Measurements from ENCODE around the gene KRT7. TPM values are rescaled to one million over a fixed set of nuclear protein-coding genes. Genes with fewer than 3 reads are reported as not detected.
A peak's percentile ranks its signal among the peaks of the same experiment; 100 is the strongest.

KRT7 gene
- total and polyA plus RNA-seq, 2 donors = 2.8 to 34.7 TPM

DNA sequence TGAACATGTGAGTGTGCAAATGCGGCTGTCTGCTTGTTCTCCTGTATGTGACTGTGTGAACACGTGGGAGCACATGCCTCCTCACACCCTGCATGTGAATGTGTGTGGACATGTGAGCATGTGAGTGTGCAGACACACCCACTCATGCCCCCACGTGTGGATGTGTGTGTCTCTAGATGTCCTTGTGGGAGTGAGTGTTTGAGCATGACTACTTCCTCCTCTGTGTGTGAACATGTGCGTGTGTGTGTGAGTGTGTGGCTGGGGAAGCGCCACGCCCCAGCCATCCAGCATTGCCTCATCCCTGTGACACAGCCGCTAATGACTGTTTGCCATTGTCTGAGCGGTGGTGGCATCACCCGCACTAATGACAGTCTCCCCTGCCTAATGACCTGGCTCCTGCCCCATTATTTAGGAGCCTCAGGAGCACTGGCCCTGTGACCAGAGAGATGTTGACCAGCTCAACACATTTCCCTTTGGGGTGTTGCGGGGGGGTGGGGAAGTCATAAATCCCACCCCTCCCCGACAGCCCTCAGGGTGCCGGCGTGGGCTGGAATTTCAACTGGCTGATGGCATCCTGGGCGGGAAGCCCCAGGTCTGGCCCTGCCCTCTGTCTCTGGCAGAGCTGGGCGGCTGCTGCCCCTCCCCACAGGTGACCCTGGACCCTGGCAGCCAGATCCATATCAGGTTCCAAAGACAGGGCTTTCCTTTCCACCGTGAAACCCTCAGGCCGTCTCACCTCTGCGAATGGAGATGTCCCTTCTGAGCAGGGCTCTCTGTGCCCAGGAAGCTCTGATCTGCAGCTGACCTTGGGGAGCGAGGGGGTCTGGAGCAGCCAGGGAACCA is 29.7 kb upstream of the KRT7 start:
- Histone ChIP-seq H3K4me1 (ENCODE audit: control insufficient read depth in 2 of 2, insufficient read depth in 2 of 2, low read length in 2 of 2) (peaks cover 0 to 3% of the 10 kb centered on the region in 2 donors), H3K27ac (ENCODE audit: low read depth in 1 of 2, low read length in 1 of 2) (no peak overlapping the region)
- 46% methylated on average over 19 of the region's 19 CpGs for WGBS

DNA sequence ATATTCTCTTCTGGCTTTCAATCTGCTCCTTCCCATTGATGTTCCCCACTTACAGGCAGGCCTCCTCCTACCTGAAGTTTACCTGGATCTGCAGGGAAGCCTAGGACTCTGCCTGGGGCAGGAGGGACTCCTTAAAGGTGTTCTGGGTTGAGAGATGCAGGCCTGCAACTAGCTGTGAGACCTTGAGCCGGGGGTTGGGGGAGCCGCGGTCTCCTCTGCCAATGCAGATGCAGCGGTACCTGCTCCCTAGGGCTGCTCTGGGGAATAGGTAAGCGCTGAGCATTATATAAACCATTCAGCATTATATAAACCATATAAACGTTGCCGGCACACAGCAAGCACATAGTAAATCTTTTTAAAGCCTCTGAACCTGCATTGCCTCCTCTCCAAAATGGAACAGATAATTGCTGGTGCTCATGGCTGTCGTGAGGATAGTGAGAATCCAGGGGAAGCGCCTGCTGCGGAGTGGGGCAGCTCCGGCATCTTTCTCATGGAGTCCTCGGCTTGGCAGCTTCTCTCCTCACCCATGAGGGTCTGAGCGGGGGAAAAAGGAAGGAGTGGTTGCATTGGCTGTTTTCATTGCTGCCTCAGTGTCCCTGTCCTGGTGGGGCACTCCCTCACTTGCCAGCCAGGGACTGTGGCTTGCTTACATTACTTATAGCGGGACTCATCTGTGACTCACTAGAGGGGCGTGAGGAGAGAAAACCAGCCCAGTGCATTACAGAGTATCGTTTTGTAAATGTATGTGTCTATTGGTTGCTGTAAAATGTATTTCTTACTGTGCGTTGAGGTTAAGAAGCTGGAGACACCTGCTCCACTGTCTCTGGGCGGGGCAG is 28.7 kb upstream of the KRT7 start:
- no peaks in the 10 kb centered on the region for H3K9me3 ChIP-seq (ENCODE audit: control insufficient read depth in 2 of 2, insufficient read depth in 1 of 2, low read length in 1 of 2)
- H3K4me1 ChIP-seq (ENCODE audit: control insufficient read depth in 2 of 2, insufficient read depth in 2 of 2, low read length in 2 of 2) = peaks cover 0 to 3% of the 10 kb centered on the region in 2 donors
- DNase-seq (ENCODE audit: low read depth in 6 of 9, low spot score in 9 of 9) = no peak
- peaks cover 0 to 36% of the 10 kb centered on the region in 2 donors for H3K27me3 ChIP-seq (ENCODE audit: control insufficient read depth in 2 of 2, insufficient read depth in 1 of 2, low read length in 1 of 2)
- H3K27ac ChIP-seq (ENCODE audit: low read depth in 1 of 2, low read length in 1 of 2) = no peak overlapping the region
- no peaks in the 10 kb centered on the region for H3K36me3 ChIP-seq (ENCODE audit: control insufficient read depth in 2 of 2, insufficient read depth in 2 of 2, low read length in 1 of 2)
- 93% methylated on average over 18 of the region's 18 CpGs for WGBS
- no peak overlapping the region for H3K4me3 ChIP-seq (ENCODE audit: low read length in 2 of 2)

More for the DNA sequence above, 29.7 kb upstream of the KRT7 start:
- H3K36me3 ChIP-seq (ENCODE audit: control insufficient read depth in 2 of 2, insufficient read depth in 2 of 2, low read length in 1 of 2) = no peaks in the 10 kb centered on the region
- H3K4me3 ChIP-seq (ENCODE audit: low read length in 2 of 2) = no peak overlapping the region
- H3K27me3 ChIP-seq (ENCODE audit: control insufficient read depth in 2 of 2, insufficient read depth in 1 of 2, low read length in 1 of 2) = peaks cover 0 to 32% of the 10 kb centered on the region in 2 donors
- no peaks in the 10 kb centered on the region for H3K9me3 ChIP-seq (ENCODE audit: control insufficient read depth in 2 of 2, insufficient read depth in 1 of 2, low read length in 1 of 2)
- peak in 2 of 9 donors; percentile 8 to 20 for DNase-seq (ENCODE audit: low read depth in 6 of 9, low spot score in 9 of 9)

DNA sequence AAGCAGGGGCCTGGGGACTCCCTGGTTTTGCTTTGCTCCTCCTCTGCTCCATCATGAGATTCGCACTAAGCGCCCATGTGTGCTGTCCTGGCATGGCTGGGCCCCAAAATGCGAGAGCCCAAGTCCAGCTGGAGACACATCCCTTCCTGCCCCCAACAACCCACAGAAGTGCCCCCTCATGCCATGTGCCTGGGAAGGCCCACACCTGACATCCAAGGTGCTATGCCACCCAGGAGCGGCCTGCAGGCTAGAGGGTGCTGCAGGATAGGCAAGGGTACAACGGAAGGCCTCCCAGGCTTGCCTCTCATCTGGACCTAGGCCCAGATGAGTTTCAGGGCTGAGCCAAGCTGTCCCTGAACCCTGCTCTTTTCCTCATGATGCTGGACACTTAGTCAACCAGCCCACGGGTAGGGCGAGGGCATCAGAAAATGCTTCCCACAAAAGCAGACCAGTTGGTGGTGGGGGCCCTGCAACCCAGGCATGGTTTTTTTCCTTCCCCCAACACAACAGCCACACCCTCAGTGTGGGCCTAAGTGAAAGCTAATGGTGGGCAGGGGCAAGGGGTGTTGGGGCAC is 28.0 kb upstream of the KRT7 start:
- H3K27me3 ChIP-seq (ENCODE audit: control insufficient read depth in 2 of 2, insufficient read depth in 1 of 2, low read length in 1 of 2) = peaks cover 0 to 37% of the 10 kb centered on the region in 2 donors
- peaks cover 0 to 3% of the 10 kb centered on the region in 2 donors for H3K4me1 ChIP-seq (ENCODE audit: control insufficient read depth in 2 of 2, insufficient read depth in 2 of 2, low read length in 2 of 2)
- no peak for DNase-seq (ENCODE audit: low read depth in 6 of 9, low spot score in 9 of 9)
- no peaks in the 10 kb centered on the region for H3K36me3 ChIP-seq (ENCODE audit: control insufficient read depth in 2 of 2, insufficient read depth in 2 of 2, low read length in 1 of 2)
- no peaks in the 10 kb centered on the region for H3K9me3 ChIP-seq (ENCODE audit: control insufficient read depth in 2 of 2, insufficient read depth in 1 of 2, low read length in 1 of 2)
- H3K27ac ChIP-seq (ENCODE audit: low read depth in 1 of 2, low read length in 1 of 2) = no peak overlapping the region
- 99% methylated on average over 7 of the region's 7 CpGs for WGBS
- no peak overlapping the region for H3K4me3 ChIP-seq (ENCODE audit: low read length in 2 of 2)

DNA sequence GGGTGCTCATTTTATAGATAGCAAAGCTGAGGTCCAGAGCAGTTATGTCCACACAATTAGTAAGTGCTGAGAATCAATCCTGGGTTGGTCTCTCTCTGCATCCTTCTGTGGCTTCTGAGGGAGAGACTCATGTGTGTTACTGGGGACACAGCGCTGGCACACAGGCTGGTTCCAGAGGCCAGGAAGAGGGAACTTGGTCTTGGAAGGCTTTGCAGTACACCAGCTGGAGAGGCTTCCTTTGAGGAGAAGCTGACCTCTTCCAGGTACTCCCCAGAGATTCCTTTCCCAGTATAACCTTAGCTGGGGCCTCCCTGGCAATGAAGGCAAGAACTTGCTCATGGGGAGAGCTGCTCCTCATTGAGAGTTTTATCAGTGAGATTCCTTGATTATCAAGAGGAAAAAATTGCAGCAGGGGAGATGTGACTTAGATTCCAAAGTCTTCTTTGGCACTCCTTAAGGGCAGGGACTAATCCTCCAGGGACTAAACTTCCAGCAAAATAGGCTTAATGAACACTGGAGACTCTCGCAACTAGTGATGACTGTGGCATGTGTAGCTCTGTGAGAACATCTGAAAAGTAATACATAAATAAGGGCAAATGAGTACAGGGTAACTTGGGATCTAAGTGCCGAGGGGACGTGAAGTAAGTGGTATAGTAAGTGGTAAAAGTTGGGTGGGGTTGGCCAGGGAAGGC is 27.3 kb upstream of the KRT7 start:
- Histone ChIP-seq H3K27me3 (ENCODE audit: control insufficient read depth in 2 of 2, insufficient read depth in 1 of 2, low read length in 1 of 2) (peaks cover 0 to 39% of the 10 kb centered on the region in 2 donors), H3K4me3 (ENCODE audit: low read length in 2 of 2) (no peak overlapping the region), H3K27ac (ENCODE audit: low read depth in 1 of 2, low read length in 1 of 2) (no peak overlapping the region), H3K9me3 (ENCODE audit: control insufficient read depth in 2 of 2, insufficient read depth in 1 of 2, low read length in 1 of 2) (no peaks in the 10 kb centered on the region), H3K36me3 (ENCODE audit: control insufficient read depth in 2 of 2, insufficient read depth in 2 of 2, low read length in 1 of 2) (no peaks in the 10 kb centered on the region), H3K4me1 (ENCODE audit: control insufficient read depth in 2 of 2, insufficient read depth in 2 of 2, low read length in 2 of 2) (peaks cover 0 to 3% of the 10 kb centered on the region in 2 donors)
- 99% methylated on average over 4 of the region's 4 CpGs for WGBS
- no peak for DNase-seq (ENCODE audit: low read depth in 6 of 9, low spot score in 9 of 9)

DNA sequence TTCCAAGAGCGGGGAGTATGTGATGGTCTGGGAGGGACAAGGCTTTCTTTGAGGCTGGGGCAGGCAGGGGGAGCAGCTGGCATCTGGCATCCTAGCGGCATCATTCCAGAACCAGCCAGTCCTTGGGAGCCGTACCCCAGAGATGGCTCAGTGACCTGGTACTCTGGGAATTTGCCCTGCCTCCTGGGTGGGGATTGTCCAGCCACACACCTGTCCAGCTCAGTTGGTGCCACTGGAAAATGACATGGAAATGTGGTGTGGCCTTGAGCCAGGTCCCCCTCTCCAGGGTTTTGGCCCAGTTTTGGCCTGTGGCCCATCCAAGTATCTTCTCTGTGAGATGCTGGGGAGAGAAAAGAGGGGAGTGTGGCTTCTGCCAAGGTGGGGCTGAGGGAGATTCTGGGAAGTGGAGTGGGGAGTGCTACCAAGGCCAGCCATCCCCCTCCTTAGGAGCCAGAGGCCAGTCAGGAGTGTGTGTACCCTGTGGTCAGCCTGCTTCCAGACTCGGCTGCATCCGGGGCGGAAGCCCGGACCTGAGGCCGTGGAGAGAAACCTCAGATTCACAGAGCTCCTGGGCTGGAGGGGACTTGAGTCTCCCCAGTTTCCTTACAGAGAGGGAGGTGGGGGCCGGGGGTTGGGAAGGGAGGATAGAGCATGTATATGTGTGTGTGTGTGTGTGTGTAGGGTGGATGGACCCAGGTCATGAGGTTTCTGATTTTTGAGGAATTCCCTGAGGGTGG is 26.6 kb upstream of the KRT7 start:
- Histone ChIP-seq H3K27ac (ENCODE audit: low read depth in 1 of 2, low read length in 1 of 2) (no peak overlapping the region), H3K9me3 (ENCODE audit: control insufficient read depth in 2 of 2, insufficient read depth in 1 of 2, low read length in 1 of 2) (no peaks in the 10 kb centered on the region), H3K4me3 (ENCODE audit: low read length in 2 of 2) (no peak overlapping the region), H3K36me3 (ENCODE audit: control insufficient read depth in 2 of 2, insufficient read depth in 2 of 2, low read length in 1 of 2) (no peaks in the 10 kb centered on the region), H3K27me3 (ENCODE audit: control insufficient read depth in 2 of 2, insufficient read depth in 1 of 2, low read length in 1 of 2) (peaks cover 0 to 41% of the 10 kb centered on the region in 2 donors), H3K4me1 (ENCODE audit: control insufficient read depth in 2 of 2, insufficient read depth in 2 of 2, low read length in 2 of 2) (peaks cover 0 to 2% of the 10 kb centered on the region in 2 donors)
- WGBS = 97% methylated on average over 9 of the region's 9 CpGs
- DNase-seq (ENCODE audit: low read depth in 6 of 9, low spot score in 9 of 9) = no peak

DNA sequence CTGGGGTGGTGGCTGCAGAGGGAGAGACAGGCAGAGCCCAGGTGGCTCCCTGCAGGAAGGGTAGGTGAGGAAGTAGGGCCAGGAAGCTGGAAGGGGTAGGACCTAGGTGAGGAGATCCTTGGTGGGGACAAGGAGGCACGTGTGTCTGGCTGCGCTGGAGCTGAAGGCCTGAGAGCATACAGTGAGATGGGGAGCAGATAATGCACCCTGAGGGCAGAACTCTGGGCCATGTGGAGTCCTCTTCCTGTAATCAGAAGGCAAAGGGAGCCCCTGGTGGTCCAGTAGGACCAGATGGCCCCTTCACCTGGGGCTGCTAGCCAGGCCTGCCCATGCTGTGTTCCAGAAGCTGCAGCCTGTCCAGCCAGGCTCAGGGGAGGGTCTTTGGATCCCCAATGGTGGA is 25.9 kb upstream of the KRT7 start:
- H3K9me3 ChIP-seq (ENCODE audit: control insufficient read depth in 2 of 2, insufficient read depth in 1 of 2, low read length in 1 of 2) = no peaks in the 10 kb centered on the region
- no peak overlapping the region for H3K27ac ChIP-seq (ENCODE audit: low read depth in 1 of 2, low read length in 1 of 2)
- H3K4me1 ChIP-seq (ENCODE audit: control insufficient read depth in 2 of 2, insufficient read depth in 2 of 2, low read length in 2 of 2) = no peaks in the 10 kb centered on the region
- DNase-seq (ENCODE audit: low read depth in 6 of 9, low spot score in 9 of 9) = no peak
- no peaks in the 10 kb centered on the region for H3K36me3 ChIP-seq (ENCODE audit: control insufficient read depth in 2 of 2, insufficient read depth in 2 of 2, low read length in 1 of 2)
- peaks cover 0 to 43% of the 10 kb centered on the region in 2 donors for H3K27me3 ChIP-seq (ENCODE audit: control insufficient read depth in 2 of 2, insufficient read depth in 1 of 2, low read length in 1 of 2)
- 92% methylated on average over 2 of the region's 2 CpGs for WGBS
- no peak overlapping the region for H3K4me3 ChIP-seq (ENCODE audit: low read length in 2 of 2)

DNA sequence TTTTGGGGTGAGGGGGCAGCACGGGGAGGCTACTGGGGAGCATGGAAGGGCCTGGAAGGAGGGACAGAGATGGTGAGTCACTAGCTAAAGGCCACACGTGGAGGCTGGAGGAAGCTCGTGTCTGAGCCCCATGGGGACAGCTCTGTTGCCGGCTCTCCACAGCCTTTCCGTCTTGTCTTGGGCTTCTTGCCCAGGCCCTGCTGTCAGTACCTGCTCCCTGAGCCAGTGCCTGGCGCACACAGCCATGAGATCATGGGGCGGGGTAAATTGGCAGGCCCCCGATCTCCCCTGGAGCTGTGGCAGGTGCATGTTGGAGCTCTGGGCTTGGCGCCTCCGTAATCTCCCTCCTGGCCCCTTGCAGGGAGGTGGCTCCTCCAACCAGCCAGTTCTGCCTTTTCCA is 25.1 kb upstream of the KRT7 start:
- H3K36me3 ChIP-seq (ENCODE audit: control insufficient read depth in 2 of 2, insufficient read depth in 2 of 2, low read length in 1 of 2) = no peaks in the 10 kb centered on the region
- no peak for DNase-seq (ENCODE audit: low read depth in 6 of 9, low spot score in 9 of 9)
- peaks cover 0 to 35% of the 10 kb centered on the region in 2 donors for H3K27me3 ChIP-seq (ENCODE audit: control insufficient read depth in 2 of 2, insufficient read depth in 1 of 2, low read length in 1 of 2)
- no peak overlapping the region for H3K4me3 ChIP-seq (ENCODE audit: low read length in 2 of 2)
- no peaks in the 10 kb centered on the region for H3K4me1 ChIP-seq (ENCODE audit: control insufficient read depth in 2 of 2, insufficient read depth in 2 of 2, low read length in 2 of 2)
- H3K27ac ChIP-seq (ENCODE audit: low read depth in 1 of 2, low read length in 1 of 2) = no peak overlapping the region
- WGBS = 77% methylated on average over 10 of the region's 10 CpGs
- no peaks in the 10 kb centered on the region for H3K9me3 ChIP-seq (ENCODE audit: control insufficient read depth in 2 of 2, insufficient read depth in 1 of 2, low read length in 1 of 2)

DNA sequence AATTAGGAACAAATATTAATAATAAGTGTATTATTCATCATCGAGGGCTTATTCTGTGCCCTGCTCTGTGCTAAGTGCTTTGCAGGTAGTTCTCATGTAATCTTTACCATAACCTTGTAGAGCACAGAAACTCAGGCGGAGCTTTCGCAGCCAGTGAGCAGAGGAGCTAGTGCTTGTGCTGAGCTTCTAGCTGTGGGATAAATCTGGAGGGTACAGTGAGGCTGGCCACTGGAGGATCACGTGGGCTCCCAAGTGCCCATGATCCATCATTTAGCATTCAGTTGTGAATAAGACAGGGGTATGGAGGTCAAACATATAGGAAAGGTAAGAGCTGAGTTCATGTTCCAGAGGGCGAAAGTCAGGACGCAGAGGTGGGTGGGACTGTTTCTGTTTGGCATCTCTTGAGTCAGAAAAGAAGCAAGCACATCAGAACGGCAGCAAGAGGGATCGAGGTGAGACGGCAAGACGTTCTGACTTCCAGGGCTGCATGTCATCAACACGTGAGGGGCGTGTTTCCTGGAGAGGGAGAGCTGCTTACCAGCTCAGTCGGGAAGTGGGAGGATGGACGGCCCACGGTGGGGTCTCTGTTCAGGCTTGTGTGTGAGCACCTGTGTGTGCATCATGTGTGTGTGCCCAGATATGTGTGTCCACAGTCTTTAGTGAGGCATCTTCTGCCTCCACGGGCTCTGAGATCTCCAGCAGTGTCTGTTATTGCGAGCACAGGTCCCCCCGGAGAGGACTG is 24.4 kb upstream of the KRT7 start:
- WGBS = 83% methylated on average over 18 of the region's 18 CpGs
- no peak overlapping the region for H3K4me3 ChIP-seq (ENCODE audit: low read length in 2 of 2)
- H3K4me1 ChIP-seq (ENCODE audit: control insufficient read depth in 2 of 2, insufficient read depth in 2 of 2, low read length in 2 of 2) = no peaks in the 10 kb centered on the region
- H3K36me3 ChIP-seq (ENCODE audit: control insufficient read depth in 2 of 2, insufficient read depth in 2 of 2, low read length in 1 of 2) = no peaks in the 10 kb centered on the region
- H3K9me3 ChIP-seq (ENCODE audit: control insufficient read depth in 2 of 2, insufficient read depth in 1 of 2, low read length in 1 of 2) = no peaks in the 10 kb centered on the region
- no peak overlapping the region for H3K27ac ChIP-seq (ENCODE audit: low read depth in 1 of 2, low read length in 1 of 2)
- peaks cover 0 to 31% of the 10 kb centered on the region in 2 donors for H3K27me3 ChIP-seq (ENCODE audit: control insufficient read depth in 2 of 2, insufficient read depth in 1 of 2, low read length in 1 of 2)
- DNase-seq (ENCODE audit: low read depth in 6 of 9, low spot score in 9 of 9) = no peak
